AG04450 (cell line): ENCODE results near the gene FFAR4. TPM values are rescaled to one million over a fixed set of nuclear protein-coding genes. Genes with fewer than 3 reads are reported as not detected.
"Not testable (repeated sequence)": the region's sequence is repeated elsewhere in the genome, so short reads cannot be mapped to it uniquely, and the experiment has no call there.

Experiments used
- CTCF ChIA-PET: fragments of 300-600, 350-600 bp; formaldehyde crosslinking; extraction: SDS; loops from one replicate; lab custom pipeline; 2022; ENCODE audit warnings: antibody characterized with exemption, inconsistent platforms; lab: Charles Lee
- POLR2A ChIA-PET: fragments of 350-600 bp; formaldehyde crosslinking; extraction: SDS; loops from one replicate; lab custom pipeline; 2021; ENCODE audit warnings: antibody characterized with exemption, inconsistent platforms; lab: Yijun Ruan, JAX
- DNase-seq: peaks from one replicate; pipeline ENCODE4 v3.0.0-alpha.2; 2011; ENCODE audit warnings: low read depth, low spot score
- H3K27ac ChIP-seq: one replicate; pipeline ENCODE4 v1.5.1; 2012; ENCODE audit warnings: low read depth, low read length, control low read depth
- H3K27me3 ChIP-seq: one replicate; pipeline ENCODE4 v1.6.0; 2012; ENCODE audit warnings: low read length; ENCODE audit not compliant: control insufficient read depth, insufficient read depth
- H3K4me3 ChIP-seq: 2 replicates; pipeline ENCODE4 v1.5.1; 2011; ENCODE audit warnings: mild to moderate bottlenecking, low read depth, low read length, control low read depth
- H3K9me3 ChIP-seq: 2 replicates; pipeline ENCODE4 v1.5.1; 2012; ENCODE audit warnings: low read length; ENCODE audit not compliant: control insufficient read depth, insufficient read depth
- polyA minus RNA-seq: library from RNA; depleted of rRNA, polyadenylated mRNA; stranded (reverse); fragments of >200 nt; gene quantifications from 2 replicates; pipeline ENCODE4 v1.2.3, GENCODE V29; 2011; rRNA and poly(A)+ RNA removed
- polyA plus RNA-seq: library from polyadenylated mRNA; depleted of rRNA; stranded (reverse); fragments of >200 nt; gene quantifications from 2 replicates; pipeline ENCODE4 v1.2.3, GENCODE V29; 2011; rRNA removed
- TF ChIP-seq, protein P1 (sequence below): IDR thresholded peaks from 2 replicates; pipeline ENCODE4 v1.5.1; 2011; ENCODE audit warnings: low read depth, low read length, control low read depth, inconsistent platforms

FFAR4 gene
- not detected in 2 replicates for polyA plus RNA-seq
- not detected in 2 replicates for polyA minus RNA-seq

DNA sequence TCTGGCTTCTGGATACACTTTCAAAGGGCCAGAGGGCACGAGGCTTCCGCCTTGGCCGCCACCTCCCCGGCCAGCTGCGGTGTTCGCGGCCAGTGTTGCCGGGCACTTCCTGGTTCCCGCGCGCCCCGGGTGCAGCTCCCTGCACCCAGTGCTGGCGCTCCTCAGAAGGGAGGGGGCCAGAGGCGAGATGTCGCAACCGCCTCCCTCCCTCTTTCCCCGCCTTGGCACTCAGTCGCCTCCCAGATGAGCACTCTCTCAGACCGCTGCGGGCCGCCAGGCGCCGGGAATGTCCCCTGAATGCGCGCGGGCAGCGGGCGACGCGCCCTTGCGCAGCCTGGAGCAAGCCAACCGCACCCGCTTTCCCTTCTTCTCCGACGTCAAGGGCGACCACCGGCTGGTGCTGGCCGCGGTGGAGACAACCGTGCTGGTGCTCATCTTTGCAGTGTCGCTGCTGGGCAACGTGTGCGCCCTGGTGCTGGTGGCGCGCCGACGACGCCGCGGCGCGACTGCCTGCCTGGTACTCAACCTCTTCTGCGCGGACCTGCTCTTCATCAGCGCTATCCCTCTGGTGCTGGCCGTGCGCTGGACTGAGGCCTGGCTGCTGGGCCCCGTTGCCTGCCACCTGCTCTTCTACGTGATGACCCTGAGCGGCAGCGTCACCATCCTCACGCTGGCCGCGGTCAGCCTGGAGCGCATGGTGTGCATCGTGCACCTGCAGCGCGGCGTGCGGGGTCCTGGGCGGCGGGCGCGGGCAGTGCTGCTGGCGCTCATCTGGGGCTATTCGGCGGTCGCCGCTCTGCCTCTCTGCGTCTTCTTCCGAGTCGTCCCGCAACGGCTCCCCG is at the start of gene FFAR4:
FFAR4 (plus strand) TSS at position 231 of the 842 bp plus-strand sequence; CDS start at position 287, 56 bp downstream.
- Histone ChIP-seq H3K9me3 (no peaks in the 10 kb centered on the region; the same call in 1 of the 2 replicates), H3K27ac (no peak within 1 kb of the TSS), H3K27me3 (peaks cover 56% of the 10 kb centered on the region), H3K4me3 (no peak within 1 kb of the TSS)
- ChIA-PET CTCF (interaction anchor here (0.9 to 2.3 kb wide), 2 partner anchors 12 kb away, joined by 3 to 6 read pairs; no protein-coding TSS in a partner anchor), POLR2A (no interaction called here)
- no peak for DNase-seq
- TF ChIP-seq, protein P1, sequence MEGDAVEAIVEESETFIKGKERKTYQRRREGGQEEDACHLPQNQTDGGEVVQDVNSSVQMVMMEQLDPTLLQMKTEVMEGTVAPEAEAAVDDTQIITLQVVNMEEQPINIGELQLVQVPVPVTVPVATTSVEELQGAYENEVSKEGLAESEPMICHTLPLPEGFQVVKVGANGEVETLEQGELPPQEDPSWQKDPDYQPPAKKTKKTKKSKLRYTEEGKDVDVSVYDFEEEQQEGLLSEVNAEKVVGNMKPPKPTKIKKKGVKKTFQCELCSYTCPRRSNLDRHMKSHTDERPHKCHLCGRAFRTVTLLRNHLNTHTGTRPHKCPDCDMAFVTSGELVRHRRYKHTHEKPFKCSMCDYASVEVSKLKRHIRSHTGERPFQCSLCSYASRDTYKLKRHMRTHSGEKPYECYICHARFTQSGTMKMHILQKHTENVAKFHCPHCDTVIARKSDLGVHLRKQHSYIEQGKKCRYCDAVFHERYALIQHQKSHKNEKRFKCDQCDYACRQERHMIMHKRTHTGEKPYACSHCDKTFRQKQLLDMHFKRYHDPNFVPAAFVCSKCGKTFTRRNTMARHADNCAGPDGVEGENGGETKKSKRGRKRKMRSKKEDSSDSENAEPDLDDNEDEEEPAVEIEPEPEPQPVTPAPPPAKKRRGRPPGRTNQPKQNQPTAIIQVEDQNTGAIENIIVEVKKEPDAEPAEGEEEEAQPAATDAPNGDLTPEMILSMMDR: no peak

DNA sequence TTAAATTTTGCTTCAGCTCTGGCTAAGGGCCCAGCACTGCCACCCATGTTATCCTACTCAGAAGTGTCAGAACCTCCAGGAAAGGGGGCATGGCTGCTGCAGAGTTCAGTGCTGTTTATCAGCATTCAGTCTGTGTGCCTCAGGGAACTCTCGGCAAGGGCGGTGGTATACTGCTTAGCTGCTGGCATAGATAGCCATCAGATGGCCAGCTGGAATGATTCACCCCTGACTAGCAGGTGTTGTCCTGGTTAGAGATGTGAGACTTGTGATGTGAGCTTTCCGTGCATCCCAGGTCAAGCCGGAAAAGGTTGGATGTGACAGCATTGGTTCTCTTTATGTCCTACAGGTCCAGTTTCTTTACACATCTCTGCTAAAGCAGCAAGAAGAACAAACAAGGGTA is 47.9 kb upstream of the FFAR4 start:
- Histone ChIP-seq H3K27me3 (no peaks in the 10 kb centered on the region), H3K4me3 (no peak overlapping the region), H3K9me3 (no peaks in the 10 kb centered on the region; the same call in 1 of the 2 replicates), H3K27ac (no peak overlapping the region)
- no peak for DNase-seq
- POLR2A ChIA-PET: no interaction called here
- CTCF ChIA-PET: interaction anchor here (0.7 kb wide), 1 partner anchor 439 kb away, joined by 3 read pairs; no protein-coding TSS in a partner anchor
- TF ChIP-seq, protein P1: no peak

DNA sequence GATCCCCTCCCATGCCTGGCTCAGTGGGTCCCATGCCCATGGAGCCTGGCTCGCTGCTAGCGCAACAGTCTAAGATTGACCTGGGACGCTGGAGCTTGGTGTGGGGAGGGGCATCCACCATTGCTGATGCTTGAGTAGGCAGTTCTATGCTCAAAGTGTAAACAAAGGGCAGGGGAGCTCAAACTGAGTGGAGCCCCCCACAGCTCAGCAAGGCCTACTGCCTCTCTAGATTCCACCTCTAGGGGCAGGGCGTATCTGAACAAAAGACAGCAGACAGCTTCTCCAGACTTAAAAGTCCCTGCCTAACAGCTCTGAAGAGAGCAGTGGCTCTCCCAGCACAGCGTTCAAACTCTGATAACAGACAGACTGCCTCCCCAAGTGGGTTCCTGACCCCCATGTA is 31.2 kb upstream of the FFAR4 start:
- ChIA-PET POLR2A (no interaction called here), CTCF (no interaction called here)
- Histone ChIP-seq H3K9me3 (no peaks in the 10 kb centered on the region), H3K27me3 (no peaks in the 10 kb centered on the region), H3K27ac (no peak overlapping the region), H3K4me3 (no peak overlapping the region)
- TF ChIP-seq, protein P1: no peak
- DNase-seq: no peak

DNA sequence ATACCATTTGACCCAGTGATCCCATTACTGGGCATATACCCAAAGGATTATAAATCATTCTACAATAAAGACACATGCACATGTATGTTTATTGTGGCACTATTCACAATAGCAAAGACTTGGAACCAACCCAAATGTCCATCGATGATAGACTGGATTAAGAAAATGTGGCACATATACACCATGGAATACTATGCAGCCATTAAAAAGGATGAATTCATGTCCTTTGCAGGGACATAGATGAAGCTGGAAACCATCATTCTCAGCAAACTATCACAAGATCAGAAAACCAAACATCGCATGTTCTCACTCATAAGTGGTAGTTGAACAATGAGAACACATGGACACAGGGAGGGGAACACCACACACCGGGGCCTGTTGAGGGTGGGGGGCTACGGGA is 25.6 kb upstream of the FFAR4 start:
- H3K27me3 ChIP-seq, H3K9me3 ChIP-seq, H3K27ac ChIP-seq, H3K4me3 ChIP-seq, DNase-seq, POLR2A ChIA-PET: not testable (repeated sequence)
- CTCF ChIA-PET: interaction anchor here (0.6 to 3.4 kb wide), 5 partner anchors 10 to 522 kb away, joined by 3 to 37 read pairs (median 4); no protein-coding TSS in a partner anchor

DNA sequence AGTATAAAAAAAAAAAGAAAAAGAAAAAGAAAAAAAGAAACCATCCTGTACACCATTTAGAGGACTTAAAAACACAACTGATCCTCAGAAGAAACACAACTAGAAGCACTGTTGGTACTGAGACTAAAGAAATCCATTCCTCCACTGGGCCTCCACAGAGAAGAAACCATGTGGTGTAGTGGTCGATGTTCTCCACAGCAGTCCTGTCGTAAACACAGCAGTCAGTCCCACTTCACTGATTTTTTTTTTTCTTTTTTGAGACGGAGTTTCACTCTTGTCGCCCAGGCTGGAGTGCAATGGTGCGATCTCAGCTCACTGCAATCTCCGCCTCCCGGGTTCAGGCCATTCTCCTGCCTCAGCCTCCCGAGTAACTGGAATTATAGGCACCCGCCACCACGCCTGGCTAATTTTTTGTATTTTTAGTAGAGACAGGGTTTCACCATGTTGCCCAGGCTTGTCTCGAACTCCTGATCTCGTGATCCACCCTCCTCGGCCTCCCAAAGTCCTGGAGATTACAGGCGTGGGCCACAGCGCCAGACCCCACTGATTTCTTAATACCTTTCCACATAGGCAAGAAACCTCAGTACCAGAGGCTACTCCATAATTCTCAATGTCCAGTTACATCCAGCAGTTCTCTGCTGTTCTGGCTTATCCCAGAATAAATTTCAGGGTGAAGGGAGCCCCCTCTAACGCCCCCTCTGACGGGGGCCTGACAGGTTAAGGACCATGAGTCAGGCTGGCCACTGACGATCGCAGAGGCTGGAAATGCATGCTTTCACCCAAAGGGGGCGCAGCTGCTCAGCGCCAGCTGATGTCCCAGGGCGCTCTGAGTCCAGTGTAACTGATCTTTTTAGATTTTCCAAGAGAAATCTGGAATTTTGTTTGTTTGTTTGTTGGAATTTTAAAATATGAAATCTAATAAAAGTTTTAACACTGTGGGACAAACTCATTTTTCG is 24.8 kb upstream of the FFAR4 start:
- H3K27me3 ChIP-seq: peaks cover 4% of the 10 kb centered on the region
- TF ChIP-seq, protein P1: peak; percentile 89
- no peaks in the 10 kb centered on the region for H3K9me3 ChIP-seq
- DNase-seq: no peak
- ChIA-PET CTCF (interaction anchor here (0.6 to 3.4 kb wide), 11 partner anchors 9 to 523 kb away, joined by 3 to 37 read pairs (median 4); no protein-coding TSS in a partner anchor), POLR2A (no interaction called here)
- peak overlapping the region; percentile 31 for H3K4me3 ChIP-seq
- H3K27ac ChIP-seq: no peak overlapping the region
